Mesodermal cell (in vitro differentiated cells): ENCODE data around the gene RASGEF1C. TPM values are rescaled to one million over a fixed set of nuclear protein-coding genes. Genes with fewer than 3 reads are reported as not detected.

Source experiments
- H3K27ac ChIP-seq: 2 replicates; pipeline ENCODE4 v1.7.0; 2013; ENCODE audit warnings: mild to moderate bottlenecking, low read depth, low read length, moderate library complexity; ENCODE audit not compliant: severe bottlenecking
- H3K36me3 ChIP-seq: 2 replicates; pipeline ENCODE4 v1.7.1; 2013; ENCODE audit warnings: mild to moderate bottlenecking, low read length, moderate library complexity; ENCODE audit not compliant: control insufficient read depth, insufficient read depth
- H3K4me1 ChIP-seq: one replicate; pipeline ENCODE4 v1.7.1; 2013; ENCODE audit warnings: mild to moderate bottlenecking, low read length; ENCODE audit not compliant: insufficient read depth, control insufficient read depth, poor library complexity, severe bottlenecking
- H3K4me3 ChIP-seq: 2 replicates; pipeline ENCODE4 v1.7.0; 2013; ENCODE audit warnings: low read length, control low read depth, mild to moderate bottlenecking; ENCODE audit not compliant: insufficient read depth, poor library complexity, severe bottlenecking; ENCODE audit errors: extremely low read depth
- H3K9me3 ChIP-seq: 2 replicates; pipeline ENCODE4 v1.7.1; 2013; ENCODE audit warnings: mild to moderate bottlenecking, low read length, moderate library complexity; ENCODE audit not compliant: control insufficient read depth
- WGBS, 2 experiments: methylation state at CpG; one replicate each; pipeline ENCODE4 v1.1.5; 2013; ENCODE audit warnings: missing lambda C conversion rate in 2 of 2; ENCODE audit not compliant: insufficient coverage in 2 of 2; 5-methylcytosine and 5-hydroxymethylcytosine counted together
- polyA plus RNA-seq, 2 experiments: library from polyadenylated mRNA; stranded (reverse); fragments of 50-300 nt; gene quantifications; one replicate each; pipeline ENCODE4 v1.2.3, GENCODE V29; 2013

RASGEF1C gene
- polyA plus RNA-seq (2013, experiment 1 of 2) = 0.15 TPM
- 0.51 TPM for polyA plus RNA-seq (2013, experiment 2 of 2)

GRCh38 chr5:180209137-180209581 is at the start of gene RASGEF1C:
RASGEF1C (minus strand) TSS chr5:180209211; CDS start chr5:180138052, 71,159 bp downstream.
- H3K27ac ChIP-seq = no peak within 1 kb of the TSS
- WGBS, 2 experiments = 6 to 8% methylated on average over 27 to 42 of the region's 55 CpGs
- no peaks in the 10 kb centered on the region for H3K4me1 ChIP-seq
- H3K9me3 ChIP-seq = no peaks in the 10 kb centered on the region
- peak within 1 kb of the TSS; percentile 34 for H3K4me3 ChIP-seq
- no peaks in the 10 kb centered on the region for H3K36me3 ChIP-seq

GRCh38 chr5:180253036-180253824 is 44.2 kb upstream of the RASGEF1C start:
- peaks cover 91% of the 10 kb centered on the region for H3K36me3 ChIP-seq
- WGBS, 2 experiments = 90 to 92% methylated on average over 20 to 23 of the region's 24 CpGs
- no peak overlapping the region for H3K27ac ChIP-seq
- H3K9me3 ChIP-seq = peaks cover 89% of the 10 kb centered on the region
- H3K4me1 ChIP-seq = no peaks in the 10 kb centered on the region
- H3K4me3 ChIP-seq = no peak overlapping the region

GRCh38 chr5:180251887-180252286 is 42.9 kb upstream of the RASGEF1C start:
- Histone ChIP-seq H3K36me3 (peaks cover 91% of the 10 kb centered on the region), H3K4me1 (no peaks in the 10 kb centered on the region), H3K27ac (no peak overlapping the region), H3K9me3 (peaks cover 85% of the 10 kb centered on the region), H3K4me3 (no peak overlapping the region)
- WGBS, 2 experiments = 96 to 100% methylated on average over 4 of the region's 7 CpGs

GRCh38 chr5:180251141-180251540 is 42.1 kb upstream of the RASGEF1C start:
- H3K4me1 ChIP-seq = no peaks in the 10 kb centered on the region
- 98% methylated on average over 7 to 8 of the region's 9 CpGs for WGBS, 2 experiments
- peaks cover 83% of the 10 kb centered on the region for H3K36me3 ChIP-seq
- no peak overlapping the region for H3K27ac ChIP-seq
- H3K4me3 ChIP-seq = no peak overlapping the region
- H3K9me3 ChIP-seq = peaks cover 79% of the 10 kb centered on the region

GRCh38 chr5:180250329-180250728 is 41.3 kb upstream of the RASGEF1C start:
- H3K36me3 ChIP-seq = peaks cover 80% of the 10 kb centered on the region
- no peaks in the 10 kb centered on the region for H3K4me1 ChIP-seq
- H3K27ac ChIP-seq = no peak overlapping the region
- H3K4me3 ChIP-seq = no peak overlapping the region
- 91 to 92% methylated on average over 2 to 4 of the region's 4 CpGs for WGBS, 2 experiments
- peaks cover 71% of the 10 kb centered on the region for H3K9me3 ChIP-seq

- Histone ChIP-seq H3K4me1 (no peaks in the 10 kb centered on the region), H3K4me3 (no peak overlapping the region), H3K27ac (no peak overlapping the region), H3K36me3 (peaks cover 67% of the 10 kb centered on the region), H3K9me3 (no peaks in the 10 kb centered on the region)
- WGBS, 2 experiments = 91 to 100% methylated on average over 3 to 4 of the region's 5 CpGs
Observed at GRCh38 chr5:180241600-180241999, 32.6 kb upstream of the RASGEF1C start.

- Histone ChIP-seq H3K4me1 (no peaks in the 10 kb centered on the region), H3K27ac (no peak overlapping the region), H3K9me3 (no peaks in the 10 kb centered on the region), H3K36me3 (peaks cover 76% of the 10 kb centered on the region), H3K4me3 (no peak overlapping the region)
- WGBS, 2 experiments = 93% methylated on average over 2 of the region's 2 CpGs; no CpG with 5 or more reads in 1 of the 2 experiments
Observed at GRCh38 chr5:180238631-180239030, 29.6 kb upstream of the RASGEF1C start.

GRCh38 chr5:180235846-180236245 is 26.8 kb upstream of the RASGEF1C start:
- H3K9me3 ChIP-seq = no peaks in the 10 kb centered on the region

GRCh38 chr5:180235077-180235476 is 26.1 kb upstream of the RASGEF1C start:
- no peak overlapping the region for H3K27ac ChIP-seq
- H3K36me3 ChIP-seq = peaks cover 70% of the 10 kb centered on the region
- no peaks in the 10 kb centered on the region for H3K9me3 ChIP-seq
- no peak overlapping the region for H3K4me3 ChIP-seq
- H3K4me1 ChIP-seq = no peaks in the 10 kb centered on the region
- WGBS, 2 experiments = 70 to 78% methylated on average over 3 to 4 of the region's 5 CpGs

More at GRCh38 chr5:180235846-180236245, 26.8 kb upstream of the RASGEF1C start:
- peaks cover 74% of the 10 kb centered on the region for H3K36me3 ChIP-seq
- no peak overlapping the region for H3K27ac ChIP-seq
- H3K4me3 ChIP-seq = no peak overlapping the region
- H3K4me1 ChIP-seq = no peaks in the 10 kb centered on the region
- no CpG with 5 or more reads among the region's 1 CpG for WGBS, 2 experiments

GRCh38 chr5:180234271-180234670 is 25.3 kb upstream of the RASGEF1C start:
- Histone ChIP-seq H3K9me3 (no peaks in the 10 kb centered on the region), H3K36me3 (peaks cover 62% of the 10 kb centered on the region), H3K4me3 (no peak overlapping the region), H3K27ac (no peak overlapping the region), H3K4me1 (no peaks in the 10 kb centered on the region)
- WGBS, 2 experiments = 84 to 93% methylated on average over 7 to 12 of the region's 15 CpGs

GRCh38 chr5:180233729-180234128 is 24.7 kb upstream of the RASGEF1C start:
- no peaks in the 10 kb centered on the region for H3K9me3 ChIP-seq
- 91 to 97% methylated on average over 8 to 10 of the region's 11 CpGs for WGBS, 2 experiments
- no peak overlapping the region for H3K27ac ChIP-seq
- H3K36me3 ChIP-seq = peaks cover 56% of the 10 kb centered on the region
- H3K4me1 ChIP-seq = no peaks in the 10 kb centered on the region
- H3K4me3 ChIP-seq = no peak overlapping the region
